ENCODE data around the gene CSHL1.

DNA sequence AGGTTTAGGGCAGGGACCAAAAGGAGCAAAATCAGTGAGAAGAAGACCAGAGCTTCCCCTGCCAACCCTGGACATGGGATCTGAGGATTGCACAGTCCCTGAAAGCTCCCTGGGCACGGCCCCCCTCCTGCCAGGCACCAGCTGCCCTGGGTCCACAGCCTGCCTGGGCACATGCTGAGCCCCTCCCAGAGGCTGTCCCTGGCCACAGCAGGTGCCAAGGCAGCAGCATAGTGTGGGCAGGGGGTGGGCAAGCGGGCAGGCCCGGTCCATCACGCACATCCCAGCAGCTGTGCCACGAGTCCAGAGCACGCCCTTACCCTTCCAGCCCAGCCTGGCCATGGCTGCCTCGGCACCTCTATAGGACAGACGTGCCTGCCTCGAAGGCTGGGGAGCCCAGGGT, 48.9 kb upstream of the CSHL1 start:
- TF ChIP-seq, protein P1, sequence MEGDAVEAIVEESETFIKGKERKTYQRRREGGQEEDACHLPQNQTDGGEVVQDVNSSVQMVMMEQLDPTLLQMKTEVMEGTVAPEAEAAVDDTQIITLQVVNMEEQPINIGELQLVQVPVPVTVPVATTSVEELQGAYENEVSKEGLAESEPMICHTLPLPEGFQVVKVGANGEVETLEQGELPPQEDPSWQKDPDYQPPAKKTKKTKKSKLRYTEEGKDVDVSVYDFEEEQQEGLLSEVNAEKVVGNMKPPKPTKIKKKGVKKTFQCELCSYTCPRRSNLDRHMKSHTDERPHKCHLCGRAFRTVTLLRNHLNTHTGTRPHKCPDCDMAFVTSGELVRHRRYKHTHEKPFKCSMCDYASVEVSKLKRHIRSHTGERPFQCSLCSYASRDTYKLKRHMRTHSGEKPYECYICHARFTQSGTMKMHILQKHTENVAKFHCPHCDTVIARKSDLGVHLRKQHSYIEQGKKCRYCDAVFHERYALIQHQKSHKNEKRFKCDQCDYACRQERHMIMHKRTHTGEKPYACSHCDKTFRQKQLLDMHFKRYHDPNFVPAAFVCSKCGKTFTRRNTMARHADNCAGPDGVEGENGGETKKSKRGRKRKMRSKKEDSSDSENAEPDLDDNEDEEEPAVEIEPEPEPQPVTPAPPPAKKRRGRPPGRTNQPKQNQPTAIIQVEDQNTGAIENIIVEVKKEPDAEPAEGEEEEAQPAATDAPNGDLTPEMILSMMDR (IDR thresholded peaks at IDR 0.05): no peak
- TF ChIP-seq POLR2AphosphoS5 (IDR thresholded peaks at IDR 0.05): no peak
